GM12892 (cell line): ENCODE measurements around the gene EPS15.

Experiments used
- POLR2A ChIP-seq: IDR thresholded peaks from 2 replicates; pipeline ENCODE4 v1.6.1; 2011; ENCODE audit warnings: low read depth, low read length, control low read depth
- POLR2AphosphoS5 ChIP-seq: IDR thresholded peaks from 2 replicates; pipeline ENCODE4 v1.6.1; 2011; ENCODE audit warnings: low read depth, low read length, control low read depth

GRCh38 chr1:51499694-51500093, 19.4 kb downstream of the EPS15 start:
- TF ChIP-seq POLR2A (no peak), POLR2AphosphoS5 (no peak)
